ENCODE measurements around the gene RAB17.

DNA sequence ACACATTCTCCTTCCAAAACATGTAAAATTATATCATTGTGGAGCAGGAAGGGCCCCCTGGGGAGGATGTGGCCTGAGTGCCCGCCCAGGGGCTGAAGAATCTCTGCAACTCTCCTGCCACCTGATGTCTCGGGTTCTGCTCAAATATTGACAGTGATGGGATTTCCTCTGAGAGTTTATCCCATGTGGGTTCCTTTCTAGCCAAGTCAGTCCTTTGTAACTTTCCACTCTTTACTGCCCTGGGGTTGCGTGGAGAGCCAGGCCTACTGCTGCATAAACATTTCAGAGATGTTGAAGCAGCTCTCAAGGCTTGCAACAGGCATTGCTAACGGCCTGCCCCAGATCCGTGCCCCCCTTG, 4.0 kb upstream of the RAB17 start:
- TF ChIP-seq, protein P1, sequence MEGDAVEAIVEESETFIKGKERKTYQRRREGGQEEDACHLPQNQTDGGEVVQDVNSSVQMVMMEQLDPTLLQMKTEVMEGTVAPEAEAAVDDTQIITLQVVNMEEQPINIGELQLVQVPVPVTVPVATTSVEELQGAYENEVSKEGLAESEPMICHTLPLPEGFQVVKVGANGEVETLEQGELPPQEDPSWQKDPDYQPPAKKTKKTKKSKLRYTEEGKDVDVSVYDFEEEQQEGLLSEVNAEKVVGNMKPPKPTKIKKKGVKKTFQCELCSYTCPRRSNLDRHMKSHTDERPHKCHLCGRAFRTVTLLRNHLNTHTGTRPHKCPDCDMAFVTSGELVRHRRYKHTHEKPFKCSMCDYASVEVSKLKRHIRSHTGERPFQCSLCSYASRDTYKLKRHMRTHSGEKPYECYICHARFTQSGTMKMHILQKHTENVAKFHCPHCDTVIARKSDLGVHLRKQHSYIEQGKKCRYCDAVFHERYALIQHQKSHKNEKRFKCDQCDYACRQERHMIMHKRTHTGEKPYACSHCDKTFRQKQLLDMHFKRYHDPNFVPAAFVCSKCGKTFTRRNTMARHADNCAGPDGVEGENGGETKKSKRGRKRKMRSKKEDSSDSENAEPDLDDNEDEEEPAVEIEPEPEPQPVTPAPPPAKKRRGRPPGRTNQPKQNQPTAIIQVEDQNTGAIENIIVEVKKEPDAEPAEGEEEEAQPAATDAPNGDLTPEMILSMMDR (conservative IDR thresholded peaks at IDR 0.05): no peak
- no peak for TF ChIP-seq EZH2 (IDR thresholded peaks at IDR 0.05; ENCODE audit: low read depth)

Data from PC-9 (cell line).